H54 (cell line): Measurements from ENCODE around the gene NR2C2AP.
"Not testable (repeated sequence)": the region's sequence is repeated elsewhere in the genome, so short reads cannot be mapped to it uniquely, and the experiment has no call there.

ENCODE experiments used
- DNase-seq: peaks from one replicate; pipeline ENCODE4 v3.0.0; 2011; ENCODE audit warnings: low spot score, mixed read lengths; ENCODE audit not compliant: insufficient read length
- FAIRE-seq: peaks from 3 replicates; lab custom pipeline; 2011; peaks lifted over from hg19 to GRCh38; lab: Jason Lieb, UNC
- POLR2A ChIP-seq: IDR thresholded peaks from 2 replicates; pipeline ENCODE4 v1.6.1; 2011; ENCODE audit warnings: low read depth, mild to moderate bottlenecking, low read length

NR2C2AP gene

DNA sequence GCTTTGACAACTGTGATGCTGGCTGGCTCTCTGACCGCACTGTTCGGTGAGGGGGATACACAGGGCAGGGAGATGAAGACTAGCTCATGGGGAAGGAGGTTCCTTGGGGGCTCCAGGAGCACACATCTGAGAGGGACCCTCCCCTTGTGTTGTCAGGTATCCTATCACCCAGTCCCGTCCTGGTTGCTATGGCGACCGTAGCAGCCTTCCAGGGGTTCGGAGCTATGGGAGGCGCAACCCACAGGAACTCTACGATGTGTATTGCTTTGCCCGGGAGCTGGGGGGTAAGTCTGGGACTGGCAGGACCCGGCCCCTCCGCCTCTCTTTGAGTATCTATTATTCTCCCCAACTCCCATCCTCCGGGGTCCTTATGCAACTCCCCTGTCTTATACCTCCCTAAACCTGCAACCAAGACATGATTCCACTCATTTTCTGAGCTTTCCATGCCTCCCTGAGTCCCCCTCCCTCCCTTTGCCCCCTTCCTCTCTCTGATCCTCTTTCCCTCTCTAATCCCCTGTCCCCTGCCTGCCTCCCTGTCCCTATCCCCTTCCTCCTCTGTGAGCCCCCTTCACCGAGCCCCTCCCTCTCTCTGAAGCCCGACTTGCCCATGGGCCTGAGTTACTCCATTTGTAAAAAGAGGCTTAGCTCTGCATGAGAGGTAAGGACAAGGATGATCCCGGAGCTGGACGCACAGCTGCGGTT, 21.1 kb upstream of the NR2C2AP start:
- FAIRE-seq, result no peak
- TF ChIP-seq POLR2A, result no peak

DNA sequence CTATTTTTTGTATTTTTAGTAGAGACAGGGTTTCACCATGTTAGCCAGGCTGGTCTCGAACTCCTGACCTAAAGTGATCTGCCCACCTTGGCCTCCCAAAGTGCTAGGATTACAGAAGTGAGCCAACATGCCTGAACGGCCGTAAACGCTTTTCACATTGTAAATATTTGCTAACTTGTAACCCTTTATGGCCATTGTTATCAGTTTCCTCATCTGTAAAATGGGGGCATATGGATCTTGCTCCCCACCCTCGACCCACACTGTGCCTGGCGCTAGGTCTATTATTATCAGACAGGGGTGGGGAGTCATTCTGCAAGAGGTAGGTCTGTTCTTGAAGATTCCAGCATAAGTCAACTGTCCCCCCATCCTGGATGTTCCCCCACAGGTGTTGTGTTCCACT, 20.4 kb upstream of the NR2C2AP start:
- DNase-seq (no peak), FAIRE-seq (no peak)
- TF ChIP-seq POLR2A, result no peak

More for the DNA sequence above, 21.1 kb upstream of the NR2C2AP start:
- no peak for DNase-seq

DNA sequence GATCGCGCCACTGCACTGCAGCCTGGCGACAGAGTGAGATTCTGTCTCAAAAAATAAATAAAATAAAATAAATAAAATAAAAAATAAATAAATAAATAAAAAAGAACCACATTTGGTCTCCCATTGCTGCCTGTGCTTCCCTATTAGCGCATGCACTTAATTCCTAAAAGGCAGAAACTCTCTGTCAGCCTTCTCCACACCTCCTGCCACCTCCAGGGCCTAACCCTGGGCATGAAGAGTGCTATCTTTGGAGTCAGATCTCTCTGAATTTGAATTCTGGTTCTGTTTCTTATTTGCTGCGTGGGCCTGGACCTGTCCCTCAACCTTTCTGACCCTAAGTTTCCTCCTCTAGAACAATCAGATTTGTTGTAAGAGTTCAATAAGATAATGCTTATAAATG, 19.8 kb upstream of the NR2C2AP start:
- TF ChIP-seq POLR2A, result no peak
- FAIRE-seq, result no peak
- no peak for DNase-seq

DNA sequence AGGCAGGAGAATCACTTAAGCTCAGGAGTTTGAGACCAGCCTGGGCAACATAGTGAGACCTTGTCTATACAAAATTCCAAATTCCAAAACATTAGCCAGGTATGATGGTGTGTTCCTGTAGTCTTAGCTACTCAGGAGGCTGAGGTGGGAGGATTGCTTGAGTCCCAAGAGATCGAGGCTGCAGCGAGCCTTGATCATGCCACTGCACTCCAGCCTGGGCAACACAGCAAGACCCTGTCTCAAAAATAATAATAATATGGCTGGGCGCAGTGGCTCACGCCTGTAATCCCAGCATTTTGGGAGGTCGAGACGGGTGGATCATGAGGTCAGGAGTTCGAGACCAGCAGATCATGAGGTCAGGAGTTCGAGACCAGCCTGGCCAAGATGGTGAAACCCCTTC, 17.8 kb upstream of the NR2C2AP start:
- FAIRE-seq, DNase-seq: not testable (repeated sequence)

DNA sequence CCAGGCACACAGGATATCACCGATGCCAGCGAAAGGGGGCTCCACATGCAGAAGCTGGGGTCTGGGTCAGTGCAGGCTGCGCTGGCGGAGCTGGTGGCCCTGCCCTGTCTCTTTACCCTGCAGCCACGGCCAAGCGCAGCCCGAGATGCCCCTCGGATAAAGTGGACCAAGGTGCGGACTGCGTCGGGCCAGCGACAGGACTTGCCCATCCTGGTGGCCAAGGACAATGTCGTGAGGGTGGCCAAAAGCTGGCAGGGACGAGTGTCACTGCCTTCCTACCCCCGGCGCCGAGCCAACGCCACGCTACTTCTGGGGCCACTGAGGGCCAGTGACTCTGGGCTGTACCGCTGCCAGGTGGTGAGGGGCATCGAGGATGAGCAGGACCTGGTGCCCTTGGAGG, 15.7 kb upstream of the NR2C2AP start:
- no peak for FAIRE-seq
- no peak for DNase-seq
- no peak for TF ChIP-seq POLR2A

DNA sequence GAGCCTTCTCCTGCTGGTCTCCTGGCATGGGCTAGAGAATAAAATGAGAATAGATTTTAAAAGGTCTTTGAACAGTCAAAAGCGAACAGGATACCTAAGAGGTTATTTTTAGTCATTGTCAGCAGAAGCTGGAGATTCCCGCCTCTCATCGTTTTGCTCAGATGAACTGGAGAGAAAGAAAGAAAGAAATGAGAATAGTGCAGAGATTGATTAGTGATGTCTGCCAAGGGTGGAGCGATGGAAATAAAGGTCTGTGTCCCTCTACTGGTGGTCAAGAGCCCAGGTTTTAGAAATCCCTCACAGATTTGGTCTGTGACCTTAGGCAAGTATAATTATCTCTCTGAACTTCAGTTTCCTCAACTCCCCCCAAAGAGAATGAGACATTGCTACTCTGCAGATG, 13.9 kb upstream of the NR2C2AP start:
- no peak for DNase-seq
- no peak for FAIRE-seq
- no peak for TF ChIP-seq POLR2A

DNA sequence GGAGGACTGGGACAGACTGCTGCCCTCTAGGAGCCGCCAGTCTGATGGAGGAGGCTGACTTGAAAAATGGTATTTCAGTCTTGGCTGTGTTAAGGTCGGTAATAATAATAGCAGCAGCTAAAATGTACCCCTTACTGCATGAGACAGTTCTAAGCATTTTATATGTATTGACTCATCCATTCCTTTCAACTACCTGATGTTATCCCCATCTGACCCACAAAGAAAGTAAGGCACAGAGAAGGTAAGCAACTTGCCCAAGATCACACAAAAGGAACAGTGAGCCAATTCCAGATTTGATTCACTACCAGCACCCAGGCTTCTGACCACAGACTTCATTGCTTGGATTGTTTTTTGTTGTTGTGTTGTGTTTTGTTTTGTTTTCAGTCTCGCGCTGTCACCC, 12.6 kb upstream of the NR2C2AP start:
- FAIRE-seq, result no peak

DNA sequence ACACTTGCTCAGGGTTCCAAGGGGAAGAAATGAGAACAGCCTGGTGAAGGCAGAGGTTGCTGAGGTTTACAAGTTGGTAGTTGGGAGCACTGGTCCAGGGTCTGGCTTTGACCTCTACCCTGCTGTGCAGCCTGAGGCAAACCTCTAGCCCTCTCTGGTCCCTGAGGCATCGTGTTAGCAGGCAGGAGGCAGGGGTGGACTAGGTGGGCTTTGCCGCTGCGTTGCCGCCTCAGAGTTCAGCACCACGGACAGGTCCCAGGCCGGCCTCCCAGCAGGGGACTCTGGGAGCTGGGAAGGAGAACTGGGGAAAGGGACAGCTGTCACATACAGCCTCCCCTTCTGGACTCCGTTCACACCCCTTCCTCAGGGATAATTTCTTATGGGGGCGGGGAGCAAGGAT, 11.7 kb upstream of the NR2C2AP start:
- TF ChIP-seq POLR2A, result no peak
- DNase-seq (no peak), FAIRE-seq (no peak)

More for the DNA sequence above, 12.6 kb upstream of the NR2C2AP start:
- no peak for DNase-seq
- no peak for TF ChIP-seq POLR2A

DNA sequence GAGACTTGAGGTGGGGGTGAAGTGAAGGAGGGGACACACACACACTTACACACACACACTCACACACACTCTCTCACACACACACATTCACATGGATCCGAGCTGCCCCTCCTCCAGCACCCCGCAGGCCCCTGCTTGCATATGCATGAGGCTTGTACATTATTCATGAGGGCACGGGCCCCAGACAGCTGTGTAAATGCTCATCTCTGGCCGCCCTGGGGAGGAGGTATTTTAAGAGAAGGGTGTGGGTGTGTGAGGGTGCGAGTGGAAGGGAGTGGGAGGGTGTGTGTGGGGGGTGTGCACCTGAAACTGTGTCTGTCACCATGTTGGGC, 10.9 kb upstream of the NR2C2AP start:
- no peak for FAIRE-seq
- TF ChIP-seq POLR2A, result no peak
- no peak for DNase-seq

GRCh38 chr19:19213426-19214158, 10.4 kb upstream of the NR2C2AP start:
- FAIRE-seq (no peak), DNase-seq (no peak)
- no peak for TF ChIP-seq POLR2A

DNA sequence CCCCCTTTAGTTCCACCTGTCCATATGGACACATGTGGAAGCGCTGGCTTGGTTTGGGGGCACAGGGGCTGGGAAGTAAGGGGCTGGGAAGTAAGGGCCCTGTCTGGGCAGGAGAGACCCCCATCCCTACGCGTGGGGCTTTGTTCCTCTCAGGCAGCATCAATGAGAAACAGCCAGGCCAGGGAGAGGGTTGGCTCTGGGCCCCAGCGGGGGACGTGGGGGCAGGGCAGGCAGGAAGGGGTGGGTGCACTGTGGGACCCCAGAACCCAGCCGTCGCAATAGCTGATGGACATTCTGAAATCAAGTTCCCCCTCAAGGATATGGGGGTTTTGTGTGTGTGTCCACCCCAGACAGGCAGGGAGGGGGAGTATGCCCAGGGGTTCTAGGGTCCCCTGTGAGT, 9.7 kb upstream of the NR2C2AP start:
- no peak for FAIRE-seq
- no peak for TF ChIP-seq POLR2A
- DNase-seq, result no peak

GRCh38 chr19:19211499-19212420, 8.5 kb upstream of the NR2C2AP start, which contains the start of gene NCAN:
Gene NCAN (plus strand): TSS chr19:19211958. CDS start chr19:19216954, 4,996 bp downstream.
- no peak for TF ChIP-seq POLR2A
- DNase-seq (no peak), FAIRE-seq (no peak)

DNA sequence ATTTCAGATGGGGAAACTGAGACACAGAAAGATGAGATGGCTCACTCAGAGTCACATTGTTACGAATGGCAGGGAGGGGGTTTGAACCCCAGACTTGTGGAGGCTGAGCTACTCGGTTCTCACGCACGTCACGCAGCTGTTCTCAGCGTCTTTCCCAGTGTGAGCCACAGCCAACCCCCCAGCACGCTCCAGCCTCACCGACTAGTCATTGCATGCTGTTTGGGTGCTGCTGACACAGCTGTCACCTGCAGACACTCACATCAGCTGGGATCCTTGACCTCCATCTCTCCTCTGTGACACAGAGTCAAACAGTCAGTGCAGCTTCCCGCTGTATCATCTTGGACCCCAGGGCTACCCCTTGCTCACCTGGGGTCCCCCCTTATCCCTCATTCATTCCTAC, 6.2 kb upstream of the NR2C2AP start:
- DNase-seq (no peak), FAIRE-seq (no peak)
- no peak for TF ChIP-seq POLR2A
